Astrocyte (in vitro differentiated cells and primary cell): Measurements from ENCODE around the gene ECHS1. TPM values are rescaled to one million over a fixed set of nuclear protein-coding genes. Genes with fewer than 3 reads are reported as not detected.
A peak's percentile ranks its signal among the peaks of the same experiment; 100 is the strongest.

ENCODE experiments used
- DNase-seq: peaks from one replicate; pipeline ENCODE4 v3.0.0-alpha.2; 2010; ENCODE audit warnings: low read depth
- FAIRE-seq: peaks from 2 replicates; lab custom pipeline; 2011; peaks lifted over from hg19 to GRCh38; lab: Jason Lieb, UNC
- H2AFZ ChIP-seq: 2 replicates; pipeline ENCODE4 v1.6.0; 2012; ENCODE audit warnings: low read depth, low read length, inconsistent platforms
- H3K27ac ChIP-seq: 2 replicates; pipeline ENCODE4 v1.5.1; 2011; ENCODE audit warnings: low read depth, low read length, inconsistent platforms
- H3K27me3 ChIP-seq: 2 replicates; pipeline ENCODE4 v1.6.0; 2011; ENCODE audit warnings: low read length, inconsistent platforms; ENCODE audit not compliant: insufficient read depth
- H3K36me3 ChIP-seq: 2 replicates; pipeline ENCODE4 v1.5.1; 2011; ENCODE audit warnings: low read length, inconsistent platforms; ENCODE audit not compliant: insufficient read depth
- H3K4me1 ChIP-seq: 2 replicates; pipeline ENCODE4 v1.5.1; 2011; ENCODE audit warnings: low read length, inconsistent platforms; ENCODE audit not compliant: insufficient read depth
- H3K4me2 ChIP-seq: 2 replicates; pipeline ENCODE4 v1.6.0; 2012; ENCODE audit warnings: low read length, inconsistent platforms
- H3K4me3 ChIP-seq: 2 replicates; pipeline ENCODE4 v1.5.1; 2011; ENCODE audit warnings: low read depth, mild to moderate bottlenecking, low read length, inconsistent platforms; ENCODE audit not compliant: insufficient read depth
- H3K79me2 ChIP-seq: 2 replicates; pipeline ENCODE4 v1.6.0; 2012; ENCODE audit warnings: mild to moderate bottlenecking, low read length, inconsistent platforms; ENCODE audit not compliant: insufficient read depth
- H3K9ac ChIP-seq: 2 replicates; pipeline ENCODE4 v1.6.0; 2012; ENCODE audit warnings: mild to moderate bottlenecking, low read length, inconsistent platforms
- H3K9me3 ChIP-seq: 2 replicates; pipeline ENCODE4 v1.5.1; 2012; ENCODE audit warnings: low read depth, mild to moderate bottlenecking, low read length, inconsistent platforms; ENCODE audit not compliant: insufficient read depth
- H4K20me1 ChIP-seq: 2 replicates; pipeline ENCODE4 v1.6.0; 2012; ENCODE audit warnings: low read length, inconsistent platforms; ENCODE audit not compliant: insufficient read depth
- H3K27ac Mint-ChIP-seq: one replicate; pipeline ENCODE4 v1.8.0; 2021; ENCODE audit warnings: mild to moderate bottlenecking, mixed read lengths; ENCODE audit not compliant: unreplicated experiment
- H3K27me3 Mint-ChIP-seq: one replicate; pipeline ENCODE4 v1.8.0; 2021; ENCODE audit warnings: low read depth, mixed read lengths; ENCODE audit not compliant: unreplicated experiment
- H3K36me3 Mint-ChIP-seq: one replicate; pipeline ENCODE4 v1.8.0; 2021; ENCODE audit warnings: low read depth, mixed read lengths; ENCODE audit not compliant: unreplicated experiment
- H3K4me1 Mint-ChIP-seq: one replicate; pipeline ENCODE4 v1.8.0; 2021; ENCODE audit warnings: low read depth, mixed read lengths; ENCODE audit not compliant: unreplicated experiment
- H3K4me3 Mint-ChIP-seq: one replicate; pipeline ENCODE4 v1.8.0; 2021; ENCODE audit warnings: mild to moderate bottlenecking, moderate library complexity, mixed read lengths; ENCODE audit not compliant: unreplicated experiment
- H3K9me3 Mint-ChIP-seq: one replicate; pipeline ENCODE4 v1.8.0; 2021; ENCODE audit warnings: mild to moderate bottlenecking, mixed read lengths; ENCODE audit not compliant: unreplicated experiment
- EZH2 ChIP-seq: IDR thresholded peaks from 2 replicates; pipeline ENCODE4 v1.6.1; 2012; ENCODE audit warnings: mild to moderate bottlenecking, low read length, inconsistent platforms; ENCODE audit not compliant: insufficient read depth
- total RNA-seq: library from RNA; stranded (reverse); gene quantifications from 2 replicates; pipeline ENCODE4 v1.2.1, GENCODE V29; 2021
- TF ChIP-seq, protein P1 (sequence below): IDR thresholded peaks from 2 replicates; pipeline ENCODE4 v1.5.1; 2011; ENCODE audit warnings: low read depth, mild to moderate bottlenecking, inconsistent platforms, low read length, moderate library complexity; ENCODE audit not compliant: insufficient read depth

The ECHS1 gene
- total RNA-seq, 1 donor from 2014 or later, result 90.9 TPM

DNA sequence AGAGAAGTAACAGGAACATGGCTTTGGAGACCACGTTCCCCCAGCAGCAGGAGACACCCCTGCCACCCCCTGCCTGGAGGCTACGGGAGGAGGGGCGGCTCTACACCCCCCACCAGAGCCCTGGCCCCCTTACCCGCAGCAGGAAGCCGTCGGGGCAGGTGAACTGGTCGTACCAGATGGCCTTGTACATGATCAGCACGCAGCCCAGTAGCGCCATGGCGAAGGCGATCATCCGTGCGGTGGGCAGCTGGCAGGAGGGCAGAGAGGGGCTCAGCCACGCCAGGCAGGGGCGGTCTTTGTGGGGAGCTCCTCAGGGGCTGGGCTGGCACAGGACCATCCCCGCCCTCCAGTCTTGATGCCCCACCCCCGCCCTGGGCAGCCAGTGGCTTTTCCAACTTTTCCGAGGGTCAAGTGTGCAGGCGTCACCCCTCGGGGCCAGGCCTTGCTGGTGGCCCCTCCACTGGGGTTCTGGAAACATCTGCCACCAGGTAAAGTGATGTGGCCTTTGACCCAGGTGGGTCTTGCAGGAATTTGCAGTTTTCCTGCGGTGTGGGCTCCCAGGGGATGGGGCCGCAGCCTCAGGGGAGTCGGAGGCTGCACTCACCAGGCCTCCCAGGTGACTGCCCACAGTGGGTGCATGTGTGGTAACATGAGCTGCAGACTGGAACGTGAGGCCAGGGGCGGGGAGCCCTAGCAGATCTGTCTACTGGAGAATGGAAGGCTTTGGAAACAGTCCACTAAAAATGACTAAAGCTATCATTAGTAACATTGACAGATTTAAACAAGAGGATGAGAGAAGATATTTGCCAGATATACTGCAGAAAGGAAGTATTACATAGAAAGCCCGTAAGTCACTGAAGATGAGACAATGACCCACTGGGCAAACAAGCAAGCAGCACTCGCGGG lies 46.2 kb downstream of the ECHS1 start:
- Histone ChIP-seq H3K9ac (no peak overlapping the region), H3K9me3 (no peaks in the 10 kb centered on the region), H3K36me3 (no peaks in the 10 kb centered on the region), H3K4me2 (peak overlapping the region; percentile 21), H3K27ac (no peak overlapping the region), H3K4me3 (no peak overlapping the region), H3K79me2 (no peaks in the 10 kb centered on the region), H2AFZ (no peak overlapping the region), H4K20me1 (no peaks in the 10 kb centered on the region), H3K4me1 (peaks cover 30% of the 10 kb centered on the region), H3K27me3 (peaks cover 22% of the 10 kb centered on the region)
- DNase-seq, result peak; percentile 42
- peak overlapping the region; percentile 41 for H3K27ac Mint-ChIP-seq
- peaks cover 36% of the 10 kb centered on the region for H3K27me3 Mint-ChIP-seq
- H3K36me3 Mint-ChIP-seq, result no peaks in the 10 kb centered on the region
- TF ChIP-seq EZH2, result no peak
- TF ChIP-seq, protein P1, sequence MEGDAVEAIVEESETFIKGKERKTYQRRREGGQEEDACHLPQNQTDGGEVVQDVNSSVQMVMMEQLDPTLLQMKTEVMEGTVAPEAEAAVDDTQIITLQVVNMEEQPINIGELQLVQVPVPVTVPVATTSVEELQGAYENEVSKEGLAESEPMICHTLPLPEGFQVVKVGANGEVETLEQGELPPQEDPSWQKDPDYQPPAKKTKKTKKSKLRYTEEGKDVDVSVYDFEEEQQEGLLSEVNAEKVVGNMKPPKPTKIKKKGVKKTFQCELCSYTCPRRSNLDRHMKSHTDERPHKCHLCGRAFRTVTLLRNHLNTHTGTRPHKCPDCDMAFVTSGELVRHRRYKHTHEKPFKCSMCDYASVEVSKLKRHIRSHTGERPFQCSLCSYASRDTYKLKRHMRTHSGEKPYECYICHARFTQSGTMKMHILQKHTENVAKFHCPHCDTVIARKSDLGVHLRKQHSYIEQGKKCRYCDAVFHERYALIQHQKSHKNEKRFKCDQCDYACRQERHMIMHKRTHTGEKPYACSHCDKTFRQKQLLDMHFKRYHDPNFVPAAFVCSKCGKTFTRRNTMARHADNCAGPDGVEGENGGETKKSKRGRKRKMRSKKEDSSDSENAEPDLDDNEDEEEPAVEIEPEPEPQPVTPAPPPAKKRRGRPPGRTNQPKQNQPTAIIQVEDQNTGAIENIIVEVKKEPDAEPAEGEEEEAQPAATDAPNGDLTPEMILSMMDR, result no peak
- H3K4me3 Mint-ChIP-seq, result no peak overlapping the region
- H3K4me1 Mint-ChIP-seq, result peaks cover 7% of the 10 kb centered on the region
- FAIRE-seq, result no peak
- no peaks in the 10 kb centered on the region for H3K9me3 Mint-ChIP-seq

DNA sequence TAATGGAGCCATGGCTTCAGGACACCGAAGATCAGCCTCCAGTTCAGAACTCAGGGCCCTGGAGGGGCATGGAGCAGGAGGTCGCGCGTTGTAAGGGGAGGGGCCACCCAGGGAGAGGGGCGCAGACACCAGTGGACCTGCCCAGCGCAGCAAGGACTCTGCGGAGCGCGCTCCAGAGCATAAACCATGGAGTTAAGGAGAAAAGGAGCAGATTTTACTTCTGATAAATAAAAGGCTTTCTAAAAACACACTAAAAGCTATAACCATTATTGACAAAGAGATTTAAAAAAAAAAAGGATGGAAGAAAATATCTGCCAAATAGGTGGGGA lies 47.0 kb downstream of the ECHS1 start:
- Histone ChIP-seq H4K20me1 (no peaks in the 10 kb centered on the region), H3K9me3 (no peaks in the 10 kb centered on the region), H2AFZ (peak overlapping the region; percentile 75), H3K79me2 (no peaks in the 10 kb centered on the region), H3K36me3 (no peaks in the 10 kb centered on the region), H3K4me1 (peaks cover 30% of the 10 kb centered on the region), H3K9ac (no peak overlapping the region), H3K4me2 (peak overlapping the region; percentile 78), H3K27ac (no peak overlapping the region), H3K27me3 (peaks cover 16% of the 10 kb centered on the region), H3K4me3 (no peak overlapping the region)
- no peak overlapping the region for H3K27ac Mint-ChIP-seq
- H3K9me3 Mint-ChIP-seq, result no peaks in the 10 kb centered on the region
- peaks cover 7% of the 10 kb centered on the region for H3K4me1 Mint-ChIP-seq
- DNase-seq, result no peak
- no peak for TF ChIP-seq EZH2
- TF ChIP-seq, protein P1, result no peak
- H3K27me3 Mint-ChIP-seq, result peaks cover 29% of the 10 kb centered on the region
- H3K36me3 Mint-ChIP-seq, result no peaks in the 10 kb centered on the region
- FAIRE-seq, result no peak
- H3K4me3 Mint-ChIP-seq, result no peak overlapping the region
